ENCODE data around the gene CC2D2B. TPM values are rescaled to one million over a fixed set of nuclear protein-coding genes. Genes with fewer than 3 reads are reported as not detected.

Gene CC2D2B
- total RNA-seq, 1 donor from 2014 or later = 3.9 TPM

DNA sequence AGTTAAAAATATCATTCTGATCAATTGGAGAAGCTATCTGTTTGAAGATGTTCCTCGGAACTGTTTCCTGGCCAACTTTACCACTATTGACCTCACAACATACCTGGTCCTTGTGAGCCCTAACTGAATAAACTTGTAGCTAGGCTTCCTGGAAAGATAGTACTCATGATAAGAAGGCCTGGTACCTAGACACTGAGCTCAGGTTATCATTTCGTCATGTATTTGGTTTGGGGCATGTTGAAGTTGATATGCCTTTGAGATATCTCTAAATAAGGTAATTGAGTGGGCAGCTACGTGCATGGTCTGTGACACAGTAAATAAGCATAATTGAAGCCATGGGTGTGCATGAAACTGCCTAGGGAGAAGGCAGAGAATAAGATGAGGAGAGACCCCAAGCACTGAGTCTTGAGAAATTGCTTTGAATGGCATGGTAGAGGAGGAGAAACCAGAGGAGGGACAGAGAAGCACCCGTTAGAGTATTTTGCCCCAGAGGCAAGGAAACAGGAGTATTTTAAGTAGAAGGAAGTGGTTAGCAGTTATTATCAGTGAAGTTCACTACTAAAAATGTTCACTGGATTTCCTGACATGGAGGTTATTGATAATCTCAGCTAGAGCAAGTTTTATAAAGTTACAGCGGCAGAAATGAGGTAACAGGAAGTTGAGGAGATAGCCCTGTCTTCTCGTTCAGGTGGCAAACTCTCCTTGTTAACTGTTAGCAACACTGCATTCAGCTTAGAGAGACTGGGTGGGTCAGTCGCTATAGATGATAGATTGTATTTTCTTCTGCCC is 55.6 kb downstream of the CC2D2B start:
- TF ChIP-seq, protein P1, sequence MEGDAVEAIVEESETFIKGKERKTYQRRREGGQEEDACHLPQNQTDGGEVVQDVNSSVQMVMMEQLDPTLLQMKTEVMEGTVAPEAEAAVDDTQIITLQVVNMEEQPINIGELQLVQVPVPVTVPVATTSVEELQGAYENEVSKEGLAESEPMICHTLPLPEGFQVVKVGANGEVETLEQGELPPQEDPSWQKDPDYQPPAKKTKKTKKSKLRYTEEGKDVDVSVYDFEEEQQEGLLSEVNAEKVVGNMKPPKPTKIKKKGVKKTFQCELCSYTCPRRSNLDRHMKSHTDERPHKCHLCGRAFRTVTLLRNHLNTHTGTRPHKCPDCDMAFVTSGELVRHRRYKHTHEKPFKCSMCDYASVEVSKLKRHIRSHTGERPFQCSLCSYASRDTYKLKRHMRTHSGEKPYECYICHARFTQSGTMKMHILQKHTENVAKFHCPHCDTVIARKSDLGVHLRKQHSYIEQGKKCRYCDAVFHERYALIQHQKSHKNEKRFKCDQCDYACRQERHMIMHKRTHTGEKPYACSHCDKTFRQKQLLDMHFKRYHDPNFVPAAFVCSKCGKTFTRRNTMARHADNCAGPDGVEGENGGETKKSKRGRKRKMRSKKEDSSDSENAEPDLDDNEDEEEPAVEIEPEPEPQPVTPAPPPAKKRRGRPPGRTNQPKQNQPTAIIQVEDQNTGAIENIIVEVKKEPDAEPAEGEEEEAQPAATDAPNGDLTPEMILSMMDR (IDR thresholded peaks at IDR 0.05) = no peak
- Histone ChIP-seq H3K27me3 (no peaks in the 10 kb centered on the region), H3K4me1 (no peaks in the 10 kb centered on the region), H3K36me3 (no peaks in the 10 kb centered on the region), H3K4me3 (no peak overlapping the region), H3K27ac (no peak overlapping the region), H3K9me3 (peaks cover 0 to 23% of the 10 kb centered on the region in 2 donors)
- intact Hi-C loops (cut with DNase I) = no loop called here
- DNase-seq (ENCODE audit: low spot score in 2 of 2) = no peak

DNA sequence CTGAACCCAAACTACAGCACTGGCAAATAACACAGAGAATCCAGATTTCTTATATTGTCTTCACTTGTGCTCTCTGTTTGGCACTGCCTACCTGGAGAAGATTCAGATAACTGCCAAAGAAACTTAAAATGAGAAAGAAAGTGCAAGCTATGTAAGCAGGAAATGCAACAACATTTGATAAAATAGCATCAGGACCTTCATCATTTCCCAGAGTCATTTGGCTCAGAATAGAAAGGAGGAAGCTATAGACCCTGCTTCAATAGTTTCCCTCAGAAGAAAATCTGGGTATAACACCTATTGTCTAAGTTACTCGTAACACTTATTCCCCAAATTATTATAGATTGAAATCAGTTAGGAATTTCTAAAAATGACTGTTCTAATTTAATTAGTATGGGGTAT is 56.2 kb downstream of the CC2D2B start:
- intact Hi-C loops (cut with DNase I) = no loop called here

DNA sequence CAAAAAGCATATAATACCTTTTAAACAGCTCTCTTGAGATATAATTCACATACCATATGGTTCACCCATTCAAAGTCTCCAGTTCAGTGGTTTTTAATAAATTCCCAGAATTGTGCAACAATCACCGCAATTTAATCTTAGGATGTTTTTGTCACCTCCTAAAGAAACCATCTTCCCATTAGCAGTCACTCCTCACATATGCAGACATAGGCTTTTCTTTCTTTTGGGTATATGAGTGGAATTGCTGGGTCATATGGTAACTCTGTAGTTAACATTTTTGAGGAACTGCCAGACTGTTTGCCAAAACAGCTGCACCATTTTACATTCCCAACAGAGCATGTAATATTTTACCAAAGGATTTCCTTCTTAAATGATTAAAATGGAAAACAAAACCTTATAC is 57.0 kb downstream of the CC2D2B start:
- Histone ChIP-seq H3K9me3 (peaks cover 0 to 10% of the 10 kb centered on the region in 2 donors), H3K27me3 (no peaks in the 10 kb centered on the region), H3K4me3 (no peak overlapping the region), H3K4me1 (no peaks in the 10 kb centered on the region), H3K27ac (no peak overlapping the region), H3K36me3 (no peaks in the 10 kb centered on the region)
- intact Hi-C loops (cut with DNase I) = no loop called here
- DNase-seq (ENCODE audit: low spot score in 2 of 2) = no peak
- TF ChIP-seq, protein P1 (IDR thresholded peaks at IDR 0.05) = no peak

More for the DNA sequence above, 56.2 kb downstream of the CC2D2B start:
- Histone ChIP-seq H3K4me3 (no peak overlapping the region), H3K27ac (no peak overlapping the region), H3K36me3 (no peaks in the 10 kb centered on the region), H3K4me1 (no peaks in the 10 kb centered on the region), H3K9me3 (peaks cover 0 to 17% of the 10 kb centered on the region in 2 donors), H3K27me3 (no peaks in the 10 kb centered on the region)
- TF ChIP-seq, protein P1 (IDR thresholded peaks at IDR 0.05) = no peak
- DNase-seq (ENCODE audit: low spot score in 2 of 2) = no peak

DNA sequence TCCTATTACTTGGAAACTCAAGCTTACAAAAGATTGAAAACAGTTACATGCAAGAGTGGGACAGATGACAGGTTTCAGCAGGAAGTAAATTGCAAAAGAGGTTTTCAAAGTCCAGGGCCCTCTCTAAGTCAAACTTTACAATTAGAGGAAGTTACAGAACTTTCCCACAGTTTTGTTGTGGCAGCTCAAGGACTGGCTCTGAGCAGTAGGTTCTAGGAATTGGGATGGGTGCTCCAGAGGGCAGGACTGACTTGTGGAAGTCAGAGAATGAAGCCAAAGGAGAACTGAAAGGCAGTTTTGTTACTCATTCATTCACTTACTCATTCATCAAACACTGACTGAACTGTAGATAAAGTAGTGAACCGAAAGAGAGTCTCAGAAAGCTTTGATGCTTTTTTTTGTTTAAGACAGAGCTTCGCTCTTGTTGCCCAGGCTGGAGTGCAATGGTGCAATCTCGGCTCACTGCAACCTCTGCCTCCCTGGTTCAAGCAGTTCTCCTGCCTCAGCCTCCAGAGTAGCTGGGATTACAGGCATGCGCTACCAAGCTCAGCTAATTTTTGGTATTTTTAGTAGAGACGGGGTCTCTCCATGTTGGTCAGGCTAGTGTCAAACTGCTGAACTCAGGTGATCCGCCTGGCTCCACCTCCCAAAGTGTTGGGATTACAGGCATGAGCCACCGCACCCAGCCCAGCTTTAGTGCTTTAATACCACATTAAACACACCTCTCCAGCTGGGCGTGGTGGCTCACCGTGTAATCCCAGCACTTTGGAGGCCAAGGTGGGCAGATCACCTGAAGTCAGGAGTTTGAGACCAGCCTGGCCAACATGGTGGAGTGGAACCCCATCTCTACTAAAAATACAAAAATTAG is 68.8 kb downstream of the CC2D2B start:
- DNase-seq (ENCODE audit: low spot score in 2 of 2) = no peak
- Histone ChIP-seq H3K9me3 (no peaks in the 10 kb centered on the region), H3K36me3 (no peaks in the 10 kb centered on the region), H3K27me3 (no peaks in the 10 kb centered on the region), H3K4me3 (no peak overlapping the region), H3K4me1 (no peaks in the 10 kb centered on the region), H3K27ac (no peak overlapping the region)
- intact Hi-C loops (cut with DNase I) = no loop called here
- TF ChIP-seq, protein P1 (IDR thresholded peaks at IDR 0.05) = no peak

DNA sequence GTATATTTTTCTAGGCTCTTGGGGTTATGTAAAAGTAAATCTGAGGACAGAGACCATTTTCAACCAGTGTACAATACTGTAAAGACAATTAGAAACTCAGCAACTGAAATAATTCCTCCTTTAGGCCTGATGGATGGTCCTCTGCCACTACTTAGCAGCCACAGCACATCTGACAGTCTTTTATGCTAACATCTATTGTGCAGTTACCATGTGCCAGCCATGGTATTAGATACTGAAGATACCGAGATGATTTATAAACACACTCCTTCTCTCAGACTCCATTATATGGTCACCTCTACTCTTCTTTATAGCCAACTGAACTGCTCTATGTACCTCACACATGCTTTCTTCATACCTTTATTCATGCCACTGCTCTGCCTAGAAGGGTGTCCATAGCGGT is 74.4 kb downstream of the CC2D2B start:
- H3K27me3 ChIP-seq = no peaks in the 10 kb centered on the region
- H3K4me3 ChIP-seq = no peak overlapping the region
- DNase-seq (ENCODE audit: low spot score in 2 of 2) = no peak
- intact Hi-C loops (cut with DNase I) = no loop called here
- H3K9me3 ChIP-seq = no peaks in the 10 kb centered on the region
- H3K36me3 ChIP-seq = no peaks in the 10 kb centered on the region
- no peak overlapping the region for H3K27ac ChIP-seq
- TF ChIP-seq, protein P1 (IDR thresholded peaks at IDR 0.05) = no peak
- no peaks in the 10 kb centered on the region for H3K4me1 ChIP-seq

Data from ascending aorta (tissue), 2 donors.